ENCODE results near the gene ADNP.

GRCh38 chr20:50920997-50921396 lies 10.2 kb downstream of the ADNP start:
- TF ChIP-seq, protein P1, sequence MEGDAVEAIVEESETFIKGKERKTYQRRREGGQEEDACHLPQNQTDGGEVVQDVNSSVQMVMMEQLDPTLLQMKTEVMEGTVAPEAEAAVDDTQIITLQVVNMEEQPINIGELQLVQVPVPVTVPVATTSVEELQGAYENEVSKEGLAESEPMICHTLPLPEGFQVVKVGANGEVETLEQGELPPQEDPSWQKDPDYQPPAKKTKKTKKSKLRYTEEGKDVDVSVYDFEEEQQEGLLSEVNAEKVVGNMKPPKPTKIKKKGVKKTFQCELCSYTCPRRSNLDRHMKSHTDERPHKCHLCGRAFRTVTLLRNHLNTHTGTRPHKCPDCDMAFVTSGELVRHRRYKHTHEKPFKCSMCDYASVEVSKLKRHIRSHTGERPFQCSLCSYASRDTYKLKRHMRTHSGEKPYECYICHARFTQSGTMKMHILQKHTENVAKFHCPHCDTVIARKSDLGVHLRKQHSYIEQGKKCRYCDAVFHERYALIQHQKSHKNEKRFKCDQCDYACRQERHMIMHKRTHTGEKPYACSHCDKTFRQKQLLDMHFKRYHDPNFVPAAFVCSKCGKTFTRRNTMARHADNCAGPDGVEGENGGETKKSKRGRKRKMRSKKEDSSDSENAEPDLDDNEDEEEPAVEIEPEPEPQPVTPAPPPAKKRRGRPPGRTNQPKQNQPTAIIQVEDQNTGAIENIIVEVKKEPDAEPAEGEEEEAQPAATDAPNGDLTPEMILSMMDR (IDR thresholded peaks at IDR 0.05) = no peak
- no peak for TF ChIP-seq POLR2A (IDR thresholded peaks at IDR 0.05)
